NCI-H1105 treated with DMSO at 0.1 percent for 48 hours (cell line): Measurements from ENCODE around the gene ACBD5.

ENCODE experiments used
- DNase-seq: peaks from one replicate; lab custom pipeline; 2025; lab: John Stamatoyannopoulos, UW

Gene ACBD5

GRCh38 chr10:27152687-27153086, 87.9 kb downstream of the ACBD5 start:
- DNase-seq, result no peak

- DNase-seq, result no peak
Measured at GRCh38 chr10:27150261-27150660, 90.3 kb downstream of the ACBD5 start.

- DNase-seq, result no peak
Measured at GRCh38 chr10:27147701-27148100, 92.9 kb downstream of the ACBD5 start.

GRCh38 chr10:27145937-27146336, 94.7 kb downstream of the ACBD5 start:
- DNase-seq, result no peak
